Keratinocyte (primary cell): ENCODE data around the gene ZBTB44. TPM values are rescaled to one million over a fixed set of nuclear protein-coding genes. Genes with fewer than 3 reads are reported as not detected.
A peak's percentile ranks its signal among the peaks of the same experiment; 100 is the strongest.

Experiments
- DNase-seq: peaks from one replicate; pipeline ENCODE4 v3.0.0-alpha.2; 2011; ENCODE audit warnings: low read depth, missing footprints, low spot score
- FAIRE-seq: peaks from 2 replicates; lab custom pipeline; 2011; peaks lifted over from hg19 to GRCh38; lab: Jason Lieb, UNC
- H2AFZ ChIP-seq: 2 replicates; pipeline ENCODE4 v1.6.0; 2012; ENCODE audit warnings: low read length, control low read depth, inconsistent platforms; ENCODE audit not compliant: control insufficient read depth
- H3K27ac ChIP-seq: 2 replicates; pipeline ENCODE4 v1.5.1; 2011; ENCODE audit warnings: low read length; ENCODE audit not compliant: control insufficient read depth, insufficient read depth
- H3K27me3 ChIP-seq: 3 replicates; pipeline ENCODE4 v1.6.0; 2011; ENCODE audit warnings: low read length; ENCODE audit not compliant: control insufficient read depth, insufficient read depth; ENCODE audit errors: extremely low read depth
- H3K36me3 ChIP-seq, 2 experiments: 2 replicates in 1 of 2; 3 replicates in 1 of 2; pipeline ENCODE4 v1.5.1; 2011; ENCODE audit warnings: low read length in 2 of 2, mild to moderate bottlenecking in 1 of 2; ENCODE audit not compliant: control insufficient read depth in 2 of 2, insufficient read depth in 2 of 2; ENCODE audit errors: extremely low read depth in 1 of 2
- H3K4me1 ChIP-seq: 3 replicates; pipeline ENCODE4 v1.5.1; 2011; ENCODE audit warnings: low read length; ENCODE audit not compliant: control insufficient read depth, insufficient read depth; ENCODE audit errors: extremely low read depth
- H3K4me2 ChIP-seq: 3 replicates; pipeline ENCODE4 v1.6.0; 2011; ENCODE audit warnings: low read depth, low read length; ENCODE audit not compliant: control insufficient read depth, insufficient read depth; ENCODE audit errors: extremely low read depth
- H3K4me3 ChIP-seq, 3 experiments: fragments of 200-600 bp in 1 of 3; sonication (generic) in 1 of 3; 2 replicates in 2 of 3; 3 replicates in 1 of 3; pipeline ENCODE4 v1.5.1; 2011 to 2016; ENCODE audit warnings: low read length in 3 of 3, mild to moderate bottlenecking in 3 of 3, control low read depth in 2 of 3, inconsistent platforms in 1 of 3, low read depth in 1 of 3, mixed read lengths in 1 of 3, mixed run types in 1 of 3, moderate library complexity in 1 of 3; ENCODE audit not compliant: control insufficient read depth in 2 of 3, insufficient read depth in 2 of 3; ENCODE audit errors: extremely low read depth in 1 of 3
- H3K79me2 ChIP-seq: 2 replicates; pipeline ENCODE4 v1.6.0; 2012; ENCODE audit warnings: low read length; ENCODE audit not compliant: control insufficient read depth, insufficient read depth
- H3K9ac ChIP-seq: 3 replicates; pipeline ENCODE4 v1.6.0; 2011; ENCODE audit warnings: low read length; ENCODE audit not compliant: control insufficient read depth, insufficient read depth; ENCODE audit errors: extremely low read depth
- H3K9me1 ChIP-seq: 3 replicates; pipeline ENCODE4 v1.6.0; 2011; ENCODE audit warnings: low read length; ENCODE audit not compliant: control insufficient read depth, insufficient read depth; ENCODE audit errors: extremely low read depth
- H3K9me3 ChIP-seq: 2 replicates; pipeline ENCODE4 v1.5.1; 2012; ENCODE audit warnings: low read depth, low read length; ENCODE audit not compliant: control insufficient read depth
- H4K20me1 ChIP-seq: 3 replicates; pipeline ENCODE4 v1.6.0; 2011; ENCODE audit warnings: low read length; ENCODE audit not compliant: control insufficient read depth, insufficient read depth; ENCODE audit errors: extremely low read depth
- EZH2 ChIP-seq: IDR thresholded peaks from one replicate; pipeline ENCODE4 v1.6.1; 2012; ENCODE audit warnings: inconsistent platforms, mild to moderate bottlenecking, low read length, moderate library complexity
- dilution Hi-C: fragments of 300-500 bp; cut with MboI; formaldehyde crosslinking; loops from one replicate; pipeline ENCODE4 v1.7.0; 2020; ENCODE audit warnings: low sequenced_read_pairs; ENCODE audit not compliant: extremely low pct_ligation_motif_present
- polyA plus RNA-seq, 5 experiments: library from polyadenylated mRNA; depleted of rRNA in 3 of 5; stranded (reverse) in 3 of 5; stranded (forward) in 1 of 5; unstranded in 1 of 5; fragments of >200 nt; gene quantifications; 1 replicate in 1 of 5; 2 replicates in 3 of 5; 3 replicates in 1 of 5; pipeline versions ENCODE4 v1.2.1 to v1.2.3, GENCODE V29; 2011 to 2012; ENCODE audit warnings: missing spikeins in 2 of 5, low read depth in 1 of 5, low replicate concordance in 1 of 5
- TF ChIP-seq, protein P1 (sequence below), 3 experiments: IDR thresholded peaks in 1 of 3; conservative IDR thresholded peaks in 1 of 3; optimal IDR thresholded peaks in 1 of 3; 2 replicates in 2 of 3; 3 replicates in 1 of 3; pipeline versions ENCODE3 to v1.5.1; 2011; ENCODE audit warnings: low read length in 3 of 3, mild to moderate bottlenecking in 3 of 3, moderate library complexity in 2 of 3, control low read depth in 1 of 3, inconsistent platforms in 1 of 3; ENCODE audit not compliant: insufficient read depth in 2 of 3; ENCODE audit errors: extremely low read depth in 1 of 3

ZBTB44 gene
- polyA plus RNA-seq, 1 donor (not counting 4 experiments of a cell fraction or from before 2014, with no cell fraction given), result 16.8 TPM

DNA sequence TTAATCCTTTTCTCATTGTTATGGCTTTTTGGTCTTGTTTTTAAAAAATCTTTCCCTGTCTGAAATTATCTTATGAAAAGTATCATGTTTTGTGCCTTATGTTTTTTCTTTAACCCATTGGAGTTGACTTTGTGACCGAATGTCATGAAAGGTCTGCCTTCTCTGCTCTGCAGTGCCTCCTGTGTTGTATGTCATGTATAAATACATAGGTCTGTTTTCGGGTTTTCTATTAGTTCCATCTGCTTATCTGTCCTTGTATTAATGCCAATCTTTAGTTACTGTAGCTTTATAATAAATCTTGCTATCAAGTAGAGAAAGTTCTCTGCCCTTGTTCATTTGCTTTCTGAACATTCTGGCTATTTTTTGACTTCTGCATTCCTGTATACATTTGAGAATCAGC lies 73.0 kb downstream of the ZBTB44 start:
- Histone ChIP-seq H3K27ac (no peak overlapping the region), H3K9ac (no peak overlapping the region), H4K20me1 (no peaks in the 10 kb centered on the region), H3K9me1 (no peaks in the 10 kb centered on the region), H3K4me3 (no peak overlapping the region), H2AFZ (no peak overlapping the region), H3K4me2 (no peak overlapping the region), H3K79me2 (no peaks in the 10 kb centered on the region), H3K9me3 (no peaks in the 10 kb centered on the region), H3K27me3 (no peaks in the 10 kb centered on the region), H3K36me3 (peaks cover under 1 to 4% of the 10 kb centered on the region in 2 experiments), H3K4me1 (no peaks in the 10 kb centered on the region)
- TF ChIP-seq, protein P1, sequence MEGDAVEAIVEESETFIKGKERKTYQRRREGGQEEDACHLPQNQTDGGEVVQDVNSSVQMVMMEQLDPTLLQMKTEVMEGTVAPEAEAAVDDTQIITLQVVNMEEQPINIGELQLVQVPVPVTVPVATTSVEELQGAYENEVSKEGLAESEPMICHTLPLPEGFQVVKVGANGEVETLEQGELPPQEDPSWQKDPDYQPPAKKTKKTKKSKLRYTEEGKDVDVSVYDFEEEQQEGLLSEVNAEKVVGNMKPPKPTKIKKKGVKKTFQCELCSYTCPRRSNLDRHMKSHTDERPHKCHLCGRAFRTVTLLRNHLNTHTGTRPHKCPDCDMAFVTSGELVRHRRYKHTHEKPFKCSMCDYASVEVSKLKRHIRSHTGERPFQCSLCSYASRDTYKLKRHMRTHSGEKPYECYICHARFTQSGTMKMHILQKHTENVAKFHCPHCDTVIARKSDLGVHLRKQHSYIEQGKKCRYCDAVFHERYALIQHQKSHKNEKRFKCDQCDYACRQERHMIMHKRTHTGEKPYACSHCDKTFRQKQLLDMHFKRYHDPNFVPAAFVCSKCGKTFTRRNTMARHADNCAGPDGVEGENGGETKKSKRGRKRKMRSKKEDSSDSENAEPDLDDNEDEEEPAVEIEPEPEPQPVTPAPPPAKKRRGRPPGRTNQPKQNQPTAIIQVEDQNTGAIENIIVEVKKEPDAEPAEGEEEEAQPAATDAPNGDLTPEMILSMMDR (optimal IDR thresholded peaks at IDR 0.05 in 1 of 3, IDR thresholded peaks at IDR 0.05 in 1 of 3, conservative IDR thresholded peaks at IDR 0.05 in 1 of 3; ENCODE audit: extremely low read depth in 1 of 3, insufficient read depth in 2 of 3, low read length in 3 of 3), result peak in 1 of 3 experiments; percentile 4
- no peak for TF ChIP-seq EZH2
- DNase-seq (no peak), FAIRE-seq (no peak)
- dilution Hi-C loops, result no loop called here

DNA sequence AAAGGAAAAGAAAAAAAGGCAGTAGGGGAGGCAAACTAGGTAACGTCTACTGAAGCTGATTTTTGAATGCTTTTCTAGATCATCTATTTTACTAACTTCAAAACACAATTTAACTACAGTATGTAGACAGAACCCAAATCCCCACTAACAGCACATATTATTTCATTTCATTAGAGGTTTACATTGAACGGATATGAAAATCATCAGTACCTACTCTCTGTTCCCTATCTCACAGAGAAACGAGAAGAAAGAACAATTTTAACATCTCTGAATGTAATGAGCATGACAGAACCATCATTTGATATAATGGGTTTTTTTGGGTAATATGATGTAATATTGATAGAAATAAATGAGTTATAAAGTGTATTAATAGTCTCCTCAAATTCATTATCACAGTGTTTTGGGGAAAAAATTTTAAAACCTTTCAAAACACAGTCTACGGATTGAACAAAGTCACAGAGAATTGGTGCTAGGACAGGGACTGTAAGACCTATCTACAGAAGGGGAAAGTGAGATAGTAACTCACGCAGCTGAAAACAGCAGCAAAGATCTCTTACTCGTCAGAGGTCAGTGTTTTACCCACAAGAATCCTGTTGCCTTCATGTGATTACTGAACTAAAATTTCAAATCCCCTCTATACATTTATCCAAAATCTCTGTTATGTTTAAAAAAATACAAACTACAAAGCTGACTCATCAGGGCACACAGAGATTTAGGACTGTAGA lies 77.3 kb downstream of the ZBTB44 start:
- no peak overlapping the region for H3K4me2 ChIP-seq
- no peaks in the 10 kb centered on the region for H3K79me2 ChIP-seq
- FAIRE-seq (no peak), DNase-seq (no peak)
- no peaks in the 10 kb centered on the region for H3K9me1 ChIP-seq
- no peaks in the 10 kb centered on the region for H3K4me1 ChIP-seq
- dilution Hi-C loops, result no loop called here
- H3K36me3 ChIP-seq, result peaks cover 4% of the 10 kb centered on the region in 2 experiments
- H3K27me3 ChIP-seq, result no peaks in the 10 kb centered on the region
- H3K4me3 ChIP-seq, result no peak overlapping the region
- H2AFZ ChIP-seq, result no peak overlapping the region
- no peak overlapping the region for H3K9ac ChIP-seq
- no peak for TF ChIP-seq EZH2
- TF ChIP-seq, protein P1 (optimal IDR thresholded peaks at IDR 0.05 in 1 of 3, IDR thresholded peaks at IDR 0.05 in 1 of 3, conservative IDR thresholded peaks at IDR 0.05 in 1 of 3; ENCODE audit: extremely low read depth in 1 of 3, insufficient read depth in 2 of 3, low read length in 3 of 3), result no peak
- H4K20me1 ChIP-seq, result no peaks in the 10 kb centered on the region
- no peaks in the 10 kb centered on the region for H3K9me3 ChIP-seq
- H3K27ac ChIP-seq, result no peak overlapping the region
